GM19023 (cell line): ENCODE data around the gene FRYL.
"Not testable (repeated sequence)": the region's sequence is repeated elsewhere in the genome, so short reads cannot be mapped to it uniquely, and the experiment has no call there.

Source experiments
- ATAC-seq: cut with Tn5 transposase; IDR thresholded peaks from one replicate; pipeline ENCODE4 v1.9.1; 2021; ENCODE audit warnings: mild to moderate bottlenecking, moderate library complexity; ENCODE audit not compliant: unreplicated experiment

The FRYL gene

GRCh38 chr4:48786549-48786948, 6.5 kb upstream of the FRYL start:
- no peak for ATAC-seq

DNA sequence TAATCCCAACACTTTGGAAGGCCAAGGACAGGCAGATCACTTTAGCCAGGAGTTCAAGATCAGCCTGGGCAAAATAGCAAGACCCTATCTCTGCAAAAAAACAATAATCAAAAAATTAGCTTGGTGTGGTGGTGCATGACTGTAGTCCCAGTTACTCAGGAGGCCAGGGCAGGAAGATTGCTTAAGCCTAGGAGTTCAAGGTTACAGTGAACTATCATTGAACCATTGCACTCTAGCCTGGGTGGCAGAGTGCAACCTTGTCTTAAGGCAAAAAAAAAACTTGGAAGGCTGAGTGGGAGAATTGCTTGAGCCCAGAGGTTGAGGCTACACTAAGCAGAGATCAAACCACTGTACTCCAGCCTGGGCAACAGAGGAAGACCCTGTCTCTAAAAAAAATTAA, 5.2 kb upstream of the FRYL start:
- no peak for ATAC-seq

DNA sequence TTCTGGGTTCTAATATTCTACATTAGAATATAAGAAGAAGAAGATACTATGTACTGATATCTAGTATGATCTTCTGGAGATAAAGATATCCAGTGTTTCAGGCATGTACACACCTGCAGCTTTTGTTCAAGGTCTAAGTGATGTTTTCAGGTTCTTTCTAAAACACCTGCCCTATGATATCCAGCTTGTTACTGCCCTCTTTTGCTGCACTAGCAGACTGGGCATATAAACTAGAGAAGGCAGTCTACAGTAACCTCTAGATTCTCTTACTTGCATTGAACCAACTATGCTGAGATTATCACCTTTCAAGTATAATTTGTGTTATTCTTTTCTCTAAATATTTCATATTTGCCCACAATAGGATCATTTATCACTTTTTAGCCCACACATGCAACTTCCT, 1.9 kb upstream of the FRYL start:
- no peak for ATAC-seq

- no peak for ATAC-seq
Observed at GRCh38 chr4:48780865-48781214, 761 bp upstream of the FRYL start.

GRCh38 chr4:48779095-48779997, 733 bp downstream of the FRYL start:
- peak; percentile 41 for ATAC-seq

- no peak for ATAC-seq
Observed at GRCh38 chr4:48778431-48779094, 1.5 kb downstream of the FRYL start.

GRCh38 chr4:48777739-48778138, 2.3 kb downstream of the FRYL start:
- ATAC-seq: no peak

GRCh38 chr4:48774760-48775710, 5.0 kb downstream of the FRYL start:
- no peak for ATAC-seq

DNA sequence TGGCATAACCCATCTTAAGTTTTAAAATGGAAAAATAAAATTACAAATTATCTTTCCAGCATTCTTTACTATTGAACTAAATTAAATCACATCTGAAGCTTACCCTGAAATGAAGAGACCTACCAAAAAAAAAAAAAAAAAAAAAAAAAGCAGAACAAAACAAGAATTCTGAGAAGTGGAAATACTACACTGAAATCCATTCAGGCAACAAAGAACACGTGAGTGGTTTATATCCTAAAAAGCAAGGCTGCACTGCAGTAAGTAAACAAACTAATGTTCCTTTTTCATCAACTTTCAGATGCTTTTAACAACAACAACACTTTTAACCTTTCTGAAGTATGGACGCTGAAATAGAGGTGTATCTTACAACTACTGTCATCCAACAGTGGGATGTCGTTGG, 7.5 kb downstream of the FRYL start:
- no peak for ATAC-seq

- no peak for ATAC-seq
Observed at GRCh38 chr4:48767055-48767929, 12.8 kb downstream of the FRYL start.

DNA sequence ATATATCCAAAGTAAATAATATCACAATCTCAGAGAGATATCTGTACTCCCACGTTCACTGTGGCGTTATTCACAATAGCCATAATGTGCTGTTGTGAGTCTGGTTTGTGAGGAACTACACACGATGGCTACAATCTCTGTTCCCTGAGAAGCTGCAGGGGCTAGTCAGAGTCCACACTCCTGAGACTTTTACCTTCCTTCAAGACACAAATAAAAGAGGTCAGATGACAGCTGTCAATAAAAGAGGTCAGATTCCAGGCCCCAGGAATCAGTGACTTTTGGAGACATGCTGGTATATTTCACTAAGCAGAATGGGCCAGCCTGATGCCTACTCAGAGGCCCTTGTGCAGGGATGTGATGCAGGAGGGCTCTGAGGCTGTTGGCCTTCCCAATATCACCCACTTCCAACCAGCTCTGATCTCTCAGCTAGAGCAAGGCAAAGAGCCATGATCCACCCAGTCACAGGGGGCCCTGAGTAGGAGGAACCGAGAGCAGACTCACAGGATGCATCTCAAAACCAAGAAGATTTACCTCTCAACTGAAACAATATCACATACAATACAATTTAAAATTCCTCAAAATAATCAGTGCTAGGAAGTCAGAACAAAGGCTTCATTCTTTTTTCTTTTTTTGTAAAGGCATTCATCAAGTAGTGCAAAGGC, 13.8 kb downstream of the FRYL start:
- ATAC-seq: no peak

DNA sequence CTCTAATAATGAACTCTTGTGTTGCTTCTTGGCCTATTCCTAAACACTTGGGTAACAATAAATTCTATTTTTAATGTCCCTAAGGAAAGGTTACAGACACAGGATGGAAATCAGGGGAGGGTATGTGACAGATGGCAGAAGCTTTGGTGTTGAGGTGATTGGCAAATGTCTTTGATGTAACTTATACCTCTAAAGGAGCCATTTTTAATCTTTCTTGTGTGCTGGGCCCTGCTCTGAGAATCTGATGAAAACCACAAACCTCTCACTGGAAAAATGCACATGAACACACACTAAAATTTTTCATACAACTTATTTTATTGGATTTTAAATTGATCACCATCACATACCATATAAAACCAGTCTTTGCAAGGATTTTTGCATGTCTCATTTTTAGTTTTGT, 17.7 kb downstream of the FRYL start:
- ATAC-seq: no peak

DNA sequence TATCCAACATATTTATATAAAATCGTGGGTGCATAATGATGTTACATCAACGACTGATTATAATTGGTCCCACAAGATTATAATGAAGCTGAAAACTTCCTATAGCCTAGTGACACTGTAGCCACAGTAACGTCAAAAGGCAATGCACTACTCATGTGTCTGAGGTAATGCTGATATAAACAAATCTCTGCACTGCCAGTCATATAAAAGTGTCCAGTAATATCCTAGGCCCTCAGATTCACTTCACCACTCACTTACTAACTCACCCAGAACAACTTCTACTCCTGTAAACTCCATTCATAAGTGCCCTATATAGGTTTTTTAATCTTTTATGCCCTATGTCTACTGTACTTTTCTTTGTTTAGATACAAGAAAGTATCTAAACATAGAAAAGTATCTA, 18.8 kb downstream of the FRYL start:
- no peak for ATAC-seq

GRCh38 chr4:48758703-48759102, 21.4 kb downstream of the FRYL start:
- not testable (repeated sequence) for ATAC-seq

GRCh38 chr4:48756689-48757220, 23.3 kb downstream of the FRYL start:
- ATAC-seq: no peak

GRCh38 chr4:48755281-48755680, 24.8 kb downstream of the FRYL start:
- no peak for ATAC-seq

DNA sequence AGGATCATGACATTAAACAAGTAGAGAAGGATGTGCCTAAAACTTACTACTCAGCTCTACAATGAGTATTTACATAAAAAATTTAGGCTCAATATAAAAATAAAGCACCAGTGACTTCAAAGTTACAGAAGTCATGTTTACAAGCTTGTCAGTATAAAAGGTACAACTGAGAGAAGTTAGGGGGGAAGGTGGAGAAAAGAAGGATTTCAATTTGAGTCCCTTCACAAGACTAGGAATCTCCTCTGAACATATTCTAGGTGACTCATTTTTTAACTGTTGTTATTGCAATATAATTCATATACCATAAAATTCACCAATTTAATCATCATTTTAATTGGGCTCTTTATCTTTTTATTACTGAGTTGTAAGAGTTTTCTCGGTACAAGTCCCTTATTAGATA, 26.9 kb downstream of the FRYL start:
- ATAC-seq: no peak

DNA sequence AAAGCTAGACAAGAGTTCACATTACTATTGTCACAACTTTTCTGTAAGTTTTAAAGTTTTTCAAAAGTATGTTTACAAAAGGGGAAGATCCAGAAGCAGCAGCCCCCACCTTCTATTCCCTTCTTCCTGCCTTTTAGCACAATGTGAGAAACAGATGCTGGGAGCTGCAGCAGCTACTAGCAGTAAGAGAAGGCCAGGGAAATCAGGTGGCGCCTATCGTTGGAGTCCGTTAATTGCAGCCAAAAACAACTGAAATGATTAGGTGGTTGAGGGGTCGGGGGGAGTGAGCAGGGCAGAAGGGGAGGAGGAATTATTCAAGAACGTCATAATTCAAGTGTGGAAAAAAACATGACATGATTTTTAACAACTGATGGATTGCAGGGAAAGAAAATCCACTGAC, 27.4 kb downstream of the FRYL start:
- ATAC-seq: no peak

- ATAC-seq: no peak
Observed at GRCh38 chr4:48752246-48752645, 27.8 kb downstream of the FRYL start.
